ENCODE results near the gene GSE1. TPM values are rescaled to one million over a fixed set of nuclear protein-coding genes. Genes with fewer than 3 reads are reported as not detected.

The GSE1 gene
- total and polyA plus RNA-seq, 9 of the 15 experiments (the other 6 are each of a cell fraction or from before 2014, with no cell fraction given), result 12.2 to 244 (median 57.9) TPM

DNA sequence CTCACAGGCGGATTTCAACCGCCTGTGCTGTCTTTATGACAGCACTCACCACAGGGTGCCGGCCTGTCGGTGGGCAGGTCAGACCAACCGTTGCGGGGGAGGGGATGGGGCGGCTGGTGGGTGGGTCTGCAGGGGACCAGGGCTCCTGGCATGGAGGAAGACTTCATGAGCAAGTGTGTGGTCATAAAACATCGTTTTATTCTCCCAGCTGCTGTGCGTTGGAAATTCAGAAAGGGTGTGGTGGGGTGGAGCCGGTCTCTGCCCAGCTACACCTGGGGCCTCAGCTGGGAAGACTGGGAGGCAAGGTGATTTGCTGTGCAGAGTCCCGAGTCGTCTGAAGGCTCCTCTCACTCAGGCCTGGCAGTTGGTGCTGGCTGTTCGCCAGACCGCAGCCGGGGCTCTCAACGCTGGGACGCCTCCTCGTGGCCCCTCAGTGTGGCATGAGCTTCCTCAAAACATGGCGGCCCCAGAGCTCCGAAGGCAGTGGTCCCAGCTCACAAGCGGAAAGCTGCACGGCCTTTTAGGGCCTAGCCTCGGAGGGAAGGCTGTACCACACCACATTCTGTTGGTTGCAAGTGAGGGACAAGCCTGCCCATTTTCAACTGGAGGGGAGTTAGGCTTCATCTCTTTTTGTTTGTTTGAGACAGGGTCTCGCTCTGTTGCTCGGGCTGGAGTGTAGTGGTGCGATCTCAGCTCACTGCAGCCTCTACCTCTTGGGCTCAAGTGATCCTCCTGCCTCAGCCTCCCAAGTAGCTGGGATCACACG, 45.8 kb upstream of the GSE1 start (continued):
- 0 out of 2 replicates have a peak, but pooled peaks have one; percentile 31 for TF ChIP-seq GABPA (tag; conservative IDR thresholded peaks at IDR 0.05; ENCODE audit: low read depth)
- no peak for TF ChIP-seq POLR2B (IDR thresholded peaks at IDR 0.05; ENCODE audit: low read depth, partially characterized antibody)
- TF ChIP-seq BRD9 (IDR thresholded peaks at IDR 0.05; ENCODE audit: low read depth, partially characterized antibody), result peak; percentile 6
- TF ChIP-seq, protein P1, sequence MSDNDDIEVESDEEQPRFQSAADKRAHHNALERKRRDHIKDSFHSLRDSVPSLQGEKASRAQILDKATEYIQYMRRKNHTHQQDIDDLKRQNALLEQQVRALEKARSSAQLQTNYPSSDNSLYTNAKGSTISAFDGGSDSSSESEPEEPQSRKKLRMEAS (CRISPR knock-in tag; IDR thresholded peaks at IDR 0.05), result peak; percentile 97
- TF ChIP-seq SMARCA5 (IDR thresholded peaks at IDR 0.05), result no peak
- peak; percentile 84 for TF ChIP-seq SMAD3 (CRISPR knock-in tag; conservative IDR thresholded peaks at IDR 0.05)
- TF ChIP-seq CHD1 (IDR thresholded peaks at IDR 0.05; ENCODE audit: low read length), result peak; percentile 85
- TF ChIP-seq, protein P2, sequence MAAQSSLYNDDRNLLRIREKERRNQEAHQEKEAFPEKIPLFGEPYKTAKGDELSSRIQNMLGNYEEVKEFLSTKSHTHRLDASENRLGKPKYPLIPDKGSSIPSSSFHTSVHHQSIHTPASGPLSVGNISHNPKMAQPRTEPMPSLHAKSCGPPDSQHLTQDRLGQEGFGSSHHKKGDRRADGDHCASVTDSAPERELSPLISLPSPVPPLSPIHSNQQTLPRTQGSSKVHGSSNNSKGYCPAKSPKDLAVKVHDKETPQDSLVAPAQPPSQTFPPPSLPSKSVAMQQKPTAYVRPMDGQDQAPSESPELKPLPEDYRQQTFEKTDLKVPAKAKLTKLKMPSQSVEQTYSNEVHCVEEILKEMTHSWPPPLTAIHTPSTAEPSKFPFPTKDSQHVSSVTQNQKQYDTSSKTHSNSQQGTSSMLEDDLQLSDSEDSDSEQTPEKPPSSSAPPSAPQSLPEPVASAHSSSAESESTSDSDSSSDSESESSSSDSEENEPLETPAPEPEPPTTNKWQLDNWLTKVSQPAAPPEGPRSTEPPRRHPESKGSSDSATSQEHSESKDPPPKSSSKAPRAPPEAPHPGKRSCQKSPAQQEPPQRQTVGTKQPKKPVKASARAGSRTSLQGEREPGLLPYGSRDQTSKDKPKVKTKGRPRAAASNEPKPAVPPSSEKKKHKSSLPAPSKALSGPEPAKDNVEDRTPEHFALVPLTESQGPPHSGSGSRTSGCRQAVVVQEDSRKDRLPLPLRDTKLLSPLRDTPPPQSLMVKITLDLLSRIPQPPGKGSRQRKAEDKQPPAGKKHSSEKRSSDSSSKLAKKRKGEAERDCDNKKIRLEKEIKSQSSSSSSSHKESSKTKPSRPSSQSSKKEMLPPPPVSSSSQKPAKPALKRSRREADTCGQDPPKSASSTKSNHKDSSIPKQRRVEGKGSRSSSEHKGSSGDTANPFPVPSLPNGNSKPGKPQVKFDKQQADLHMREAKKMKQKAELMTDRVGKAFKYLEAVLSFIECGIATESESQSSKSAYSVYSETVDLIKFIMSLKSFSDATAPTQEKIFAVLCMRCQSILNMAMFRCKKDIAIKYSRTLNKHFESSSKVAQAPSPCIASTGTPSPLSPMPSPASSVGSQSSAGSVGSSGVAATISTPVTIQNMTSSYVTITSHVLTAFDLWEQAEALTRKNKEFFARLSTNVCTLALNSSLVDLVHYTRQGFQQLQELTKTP (IDR thresholded peaks at IDR 0.05; ENCODE audit: low read depth in 1 of 2, partially characterized antibody in 2 of 2), result peak in 1 of 2 experiments; percentile 69
- TF ChIP-seq ELF2 (CRISPR knock-in tag; IDR thresholded peaks at IDR 0.05), result peak; percentile 64; the same call in 1 of the 2 replicates
- TF ChIP-seq ZNF41 (CRISPR knock-in tag; conservative IDR thresholded peaks at IDR 0.05), result peak; percentile 74
- peak; percentile 84 for TF ChIP-seq FOXP1 (CRISPR knock-in tag; IDR thresholded peaks at IDR 0.05)
- TF ChIP-seq ZKSCAN1 (IDR thresholded peaks at IDR 0.05; ENCODE audit: low read depth, low read length), result peak; percentile 63
- no peak for TF ChIP-seq NCOA4 (IDR thresholded peaks at IDR 0.05; ENCODE audit: partially characterized antibody)
- no peak for TF ChIP-seq KAT2B (IDR thresholded peaks at IDR 0.05; ENCODE audit: low read depth, low read length)
- TF ChIP-seq MTA2 (IDR thresholded peaks at IDR 0.05; ENCODE audit: low read depth), result no peak
- TF ChIP-seq MYC (IDR thresholded peaks at IDR 0.05; ENCODE audit: low read depth, low read length), result peak; percentile 92
- TF ChIP-seq MYC (CRISPR knock-in tag; IDR thresholded peaks at IDR 0.05; ENCODE audit: borderline replicate concordance, low read depth), result peak; percentile 43; the same call in 1 of the 2 replicates
- TF ChIP-seq, protein P3, sequence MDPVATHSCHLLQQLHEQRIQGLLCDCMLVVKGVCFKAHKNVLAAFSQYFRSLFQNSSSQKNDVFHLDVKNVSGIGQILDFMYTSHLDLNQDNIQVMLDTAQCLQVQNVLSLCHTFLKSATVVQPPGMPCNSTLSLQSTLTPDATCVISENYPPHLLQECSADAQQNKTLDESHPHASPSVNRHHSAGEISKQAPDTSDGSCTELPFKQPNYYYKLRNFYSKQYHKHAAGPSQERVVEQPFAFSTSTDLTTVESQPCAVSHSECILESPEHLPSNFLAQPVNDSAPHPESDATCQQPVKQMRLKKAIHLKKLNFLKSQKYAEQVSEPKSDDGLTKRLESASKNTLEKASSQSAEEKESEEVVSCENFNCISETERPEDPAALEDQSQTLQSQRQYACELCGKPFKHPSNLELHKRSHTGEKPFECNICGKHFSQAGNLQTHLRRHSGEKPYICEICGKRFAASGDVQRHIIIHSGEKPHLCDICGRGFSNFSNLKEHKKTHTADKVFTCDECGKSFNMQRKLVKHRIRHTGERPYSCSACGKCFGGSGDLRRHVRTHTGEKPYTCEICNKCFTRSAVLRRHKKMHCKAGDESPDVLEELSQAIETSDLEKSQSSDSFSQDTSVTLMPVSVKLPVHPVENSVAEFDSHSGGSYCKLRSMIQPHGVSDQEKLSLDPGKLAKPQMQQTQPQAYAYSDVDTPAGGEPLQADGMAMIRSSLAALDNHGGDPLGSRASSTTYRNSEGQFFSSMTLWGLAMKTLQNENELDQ (CRISPR knock-in tag; IDR thresholded peaks at IDR 0.05; ENCODE audit: borderline replicate concordance), result no peak
- TF ChIP-seq ZSCAN32 (CRISPR knock-in tag; IDR thresholded peaks at IDR 0.05), result peak; percentile 57; the same call in 1 of the 2 replicates
- peak; percentile 66; the same call in 1 of the 2 replicates for TF ChIP-seq SMARCE1 (IDR thresholded peaks at IDR 0.05)
- TF ChIP-seq ZNF324 (CRISPR knock-in tag; IDR thresholded peaks at IDR 0.05), result peak; percentile 60; the same call in 1 of the 2 replicates
- TF ChIP-seq ZNF830 (CRISPR knock-in tag; IDR thresholded peaks at IDR 0.05), result peak; percentile 12; the same call in 1 of the 2 replicates
- peak; percentile 59 for TF ChIP-seq NFIX (CRISPR knock-in tag; IDR thresholded peaks at IDR 0.05; ENCODE audit: low read depth)
